ENCODE results near the gene NFIX. TPM values are rescaled to one million over a fixed set of nuclear protein-coding genes. Genes with fewer than 3 reads are reported as not detected.

The NFIX gene
- polyA plus RNA-seq, 3 donors from 2014 or later = 0.49 TPM; not detected in 2

GRCh38 chr19:13011653-13012389, 16.5 kb downstream of the NFIX start:
- Mint-ChIP-seq H3K27me3 (ENCODE audit: low read depth in 3 of 3) (peaks cover 49 to 71% (median 52%) of the 10 kb centered on the region in 3 donors), H3K4me3 (peak overlapping the region in 4 of 5 donors; percentile 17 to 40 (median 28)), H3K9me3 (peaks cover 0 to 12% (median 0%) of the 10 kb centered on the region in 6 donors), H3K4me1 (peaks cover 24 to 27% of the 10 kb centered on the region in 2 donors), H3K27ac (no peak overlapping the region), H3K36me3 (no peaks in the 10 kb centered on the region)
- DNase-seq = no peak

- Mint-ChIP-seq H3K36me3 (no peaks in the 10 kb centered on the region), H3K9me3 (peaks cover 0 to 10% (median 0%) of the 10 kb centered on the region in 6 donors), H3K27me3 (ENCODE audit: low read depth in 3 of 3) (peaks cover 49 to 77% (median 52%) of the 10 kb centered on the region in 3 donors), H3K4me3 (peak overlapping the region; percentile 76 to 91 (median 87)), H3K27ac (peak overlapping the region in 4 of 6 donors; percentile 69 to 74 (median 70)), H3K4me1 (peaks cover 24 to 27% of the 10 kb centered on the region in 2 donors)
- DNase-seq = no peak
These were observed 17.1 kb downstream of the NFIX start for GRCh38 chr19:13012390-13012689.

- Mint-ChIP-seq H3K36me3 (no peaks in the 10 kb centered on the region), H3K27me3 (ENCODE audit: low read depth in 3 of 3) (peaks cover 48 to 79% (median 52%) of the 10 kb centered on the region in 3 donors), H3K9me3 (peaks cover 0 to 9% (median 0%) of the 10 kb centered on the region in 6 donors), H3K4me3 (peak overlapping the region; percentile 76 to 91 (median 87)), H3K4me1 (peaks cover 24 to 27% of the 10 kb centered on the region in 2 donors), H3K27ac (peak overlapping the region in 5 of 6 donors; percentile 46 to 74 (median 70))
- DNase-seq = peak; percentile 43 to 53 (median 48)
These were observed 17.7 kb downstream of the NFIX start for GRCh38 chr19:13012690-13013608.

- Mint-ChIP-seq H3K9me3 (peaks cover 0 to 9% (median 0%) of the 10 kb centered on the region in 6 donors), H3K27me3 (ENCODE audit: low read depth in 3 of 3) (peaks cover 45 to 80% (median 52%) of the 10 kb centered on the region in 3 donors), H3K27ac (peak overlapping the region in 4 of 6 donors; percentile 69 to 81 (median 74)), H3K4me3 (peak overlapping the region; percentile 76 to 91 (median 87)), H3K36me3 (no peaks in the 10 kb centered on the region), H3K4me1 (peaks cover 24 to 27% of the 10 kb centered on the region in 2 donors)
- DNase-seq = peak in 1 of 3 donors; percentile 29
These were observed 18.4 kb downstream of the NFIX start for GRCh38 chr19:13013649-13014048.

- Mint-ChIP-seq H3K36me3 (no peaks in the 10 kb centered on the region), H3K4me1 (peaks cover 24 to 27% of the 10 kb centered on the region in 2 donors), H3K4me3 (peak overlapping the region; percentile 76 to 91 (median 87)), H3K27ac (peak overlapping the region in 3 of 6 donors; percentile 69 to 81 (median 74)), H3K27me3 (ENCODE audit: low read depth in 3 of 3) (peaks cover 41 to 77% (median 46%) of the 10 kb centered on the region in 3 donors), H3K9me3 (peaks cover 0 to 9% (median 0%) of the 10 kb centered on the region in 6 donors)
- DNase-seq = no peak
These were observed 19.0 kb downstream of the NFIX start for GRCh38 chr19:13014101-13014920.

- no peak for DNase-seq
- Mint-ChIP-seq H3K27ac (peak overlapping the region in 1 of 6 donors; percentile 74), H3K27me3 (ENCODE audit: low read depth in 3 of 3) (peaks cover 41 to 74% (median 46%) of the 10 kb centered on the region in 3 donors), H3K4me1 (peaks cover 24 to 27% of the 10 kb centered on the region in 2 donors), H3K9me3 (peaks cover 0 to 9% (median 0%) of the 10 kb centered on the region in 6 donors), H3K36me3 (no peaks in the 10 kb centered on the region), H3K4me3 (peak overlapping the region in 2 of 5 donors; percentile 76 to 91)
These were observed 19.6 kb downstream of the NFIX start for GRCh38 chr19:13014921-13015280.

GRCh38 chr19:13015361-13016223, 20.3 kb downstream of the NFIX start:
- Mint-ChIP-seq H3K9me3 (peaks cover 0 to 9% (median 0%) of the 10 kb centered on the region in 6 donors), H3K4me3 (peak overlapping the region in 1 of 5 donors; percentile 29), H3K27me3 (ENCODE audit: low read depth in 3 of 3) (peaks cover 39 to 69% (median 43%) of the 10 kb centered on the region in 3 donors), H3K36me3 (no peaks in the 10 kb centered on the region), H3K4me1 (peaks cover 24 to 27% of the 10 kb centered on the region in 2 donors), H3K27ac (no peak overlapping the region)
- no peak for DNase-seq

- Mint-ChIP-seq H3K27me3 (ENCODE audit: low read depth in 3 of 3) (peaks cover 36 to 63% (median 39%) of the 10 kb centered on the region in 3 donors), H3K36me3 (no peaks in the 10 kb centered on the region), H3K4me3 (no peak overlapping the region), H3K9me3 (peaks cover 0 to 9% (median 0%) of the 10 kb centered on the region in 6 donors), H3K27ac (no peak overlapping the region), H3K4me1 (peaks cover 24 to 27% of the 10 kb centered on the region in 2 donors)
- DNase-seq = no peak
These were observed 21.0 kb downstream of the NFIX start for GRCh38 chr19:13016245-13016627.

- H3K9me3 Mint-ChIP-seq = peaks cover 0 to 9% (median 0%) of the 10 kb centered on the region in 6 donors
- peaks cover 21 to 27% of the 10 kb centered on the region in 2 donors for H3K4me1 Mint-ChIP-seq
- no peaks in the 10 kb centered on the region for H3K36me3 Mint-ChIP-seq
- H3K4me3 Mint-ChIP-seq = no peak overlapping the region
- peaks cover 33 to 61% (median 35%) of the 10 kb centered on the region in 3 donors for H3K27me3 Mint-ChIP-seq (ENCODE audit: low read depth in 3 of 3)
- no peak for DNase-seq
- no peak overlapping the region for H3K27ac Mint-ChIP-seq
These were observed 21.5 kb downstream of the NFIX start for GRCh38 chr19:13016628-13017305.

GRCh38 chr19:13017306-13018034, 22.2 kb downstream of the NFIX start:
- Mint-ChIP-seq H3K36me3 (no peaks in the 10 kb centered on the region), H3K9me3 (peaks cover 0 to 9% (median 0%) of the 10 kb centered on the region in 6 donors), H3K4me3 (no peak overlapping the region), H3K4me1 (peaks cover 20 to 25% of the 10 kb centered on the region in 2 donors), H3K27me3 (ENCODE audit: low read depth in 3 of 3) (peaks cover 31 to 57% (median 37%) of the 10 kb centered on the region in 3 donors), H3K27ac (no peak overlapping the region)
- DNase-seq = no peak
